ENCODE results near the gene EEFSEC. TPM values are rescaled to one million over a fixed set of nuclear protein-coding genes. Genes with fewer than 3 reads are reported as not detected.

Gene EEFSEC
- total RNA-seq, 1 donor from 2014 or later = 19.3 TPM

- DNase-seq (ENCODE audit: low spot score) = no peak
- intact Hi-C loops (cut with DNase I) = no loop called here
Observed at GRCh38 chr3:128434524-128434923, 281.2 kb downstream of the EEFSEC start.

DNA sequence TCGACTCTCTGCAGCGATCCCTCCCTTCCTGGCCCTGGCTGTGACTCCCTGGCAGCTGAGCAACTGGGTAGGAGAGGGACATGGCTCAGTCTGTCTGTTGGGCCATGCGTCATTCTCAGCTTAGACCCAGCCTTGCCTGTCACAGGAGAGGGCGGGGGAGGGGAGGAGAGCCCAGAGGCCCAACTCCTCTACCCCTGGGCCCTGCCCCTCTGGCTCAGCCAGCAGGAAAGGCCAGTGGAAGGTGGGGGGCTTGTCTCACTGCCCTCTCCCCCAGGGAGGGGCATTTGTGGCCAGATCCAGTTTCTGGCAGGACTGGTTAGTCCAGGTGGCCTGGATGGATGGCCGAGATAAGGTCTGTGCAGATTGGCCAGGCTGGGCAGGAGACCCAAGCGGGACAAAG is 281.8 kb downstream of the EEFSEC start:
- DNase-seq (ENCODE audit: low spot score) = no peak

GRCh38 chr3:128435561-128435960 is 282.3 kb downstream of the EEFSEC start:
- intact Hi-C loops (cut with DNase I) = no loop called here
- DNase-seq (ENCODE audit: low spot score) = no peak

More for the DNA sequence above, 281.8 kb downstream of the EEFSEC start:
- intact Hi-C loops (cut with DNase I) = no loop called here

DNA sequence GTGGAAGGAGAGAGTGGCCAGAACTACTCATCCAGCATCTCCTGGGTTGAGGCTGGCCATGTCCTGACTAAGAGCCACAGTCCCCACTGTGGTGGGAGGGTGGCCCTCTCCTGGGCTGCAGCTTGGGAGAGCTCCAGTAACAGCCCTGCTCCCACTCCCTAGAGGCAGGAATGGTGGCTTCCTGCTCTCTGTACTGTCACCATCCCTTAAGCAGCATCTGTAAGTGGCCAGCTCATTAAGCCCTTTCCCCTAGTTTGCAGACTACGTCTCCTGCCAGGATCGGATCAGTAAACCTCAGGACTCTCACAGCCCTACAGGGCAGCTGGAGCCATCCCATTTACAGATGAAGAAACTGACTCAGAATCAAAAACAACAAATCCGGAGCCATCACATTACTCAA is 282.9 kb downstream of the EEFSEC start:
- intact Hi-C loops (cut with DNase I) = no loop called here
- no peak for DNase-seq (ENCODE audit: low spot score)

- intact Hi-C loops (cut with DNase I) = no loop called here
Observed at GRCh38 chr3:128438488-128439072, 285.3 kb downstream of the EEFSEC start.

DNA sequence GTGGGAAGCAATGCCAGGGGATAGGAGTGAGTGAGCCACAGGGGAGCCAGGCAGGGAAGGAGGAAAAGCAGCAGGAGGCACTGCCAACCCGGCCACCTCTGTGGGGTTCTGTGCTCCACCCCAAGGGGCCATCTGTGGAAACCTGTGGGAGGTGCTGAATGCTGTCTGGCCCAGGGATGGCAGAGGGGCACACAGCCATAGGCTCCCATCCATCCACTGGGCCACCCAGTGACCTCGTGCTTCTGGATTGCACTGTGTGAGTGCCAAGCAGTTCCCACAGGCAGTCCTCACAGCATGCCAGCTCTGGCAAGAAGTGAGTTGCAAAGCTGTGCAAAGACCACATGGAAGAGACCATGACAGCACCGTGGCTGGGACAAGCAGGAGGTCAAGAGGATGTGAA is 285.9 kb downstream of the EEFSEC start:
- no peak for DNase-seq (ENCODE audit: low spot score)
- intact Hi-C loops (cut with DNase I) = no loop called here

More at GRCh38 chr3:128438488-128439072, 285.3 kb downstream of the EEFSEC start:
- DNase-seq (ENCODE audit: low spot score) = no peak

DNA sequence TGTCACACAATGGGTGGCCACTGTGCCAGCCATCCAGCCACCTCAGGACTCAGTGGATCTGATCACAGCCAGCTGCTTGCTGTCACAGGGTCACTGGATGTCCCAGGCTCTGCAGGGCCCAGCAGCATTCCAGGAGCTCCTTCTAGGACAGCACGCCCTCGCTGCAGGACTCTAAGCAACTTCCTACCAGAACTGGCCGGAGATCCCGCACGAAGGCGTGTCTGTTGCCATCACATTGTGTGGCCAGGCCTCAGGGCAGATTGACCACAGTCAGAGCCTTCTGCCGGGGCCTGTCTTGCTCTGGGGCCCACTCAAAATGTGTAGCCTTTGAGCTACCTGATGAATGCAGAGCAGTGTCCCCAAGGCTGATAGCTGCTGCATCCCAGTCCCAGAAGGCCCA is 288.8 kb downstream of the EEFSEC start:
- intact Hi-C loops (cut with DNase I) = no loop called here
- DNase-seq (ENCODE audit: low spot score) = no peak

DNA sequence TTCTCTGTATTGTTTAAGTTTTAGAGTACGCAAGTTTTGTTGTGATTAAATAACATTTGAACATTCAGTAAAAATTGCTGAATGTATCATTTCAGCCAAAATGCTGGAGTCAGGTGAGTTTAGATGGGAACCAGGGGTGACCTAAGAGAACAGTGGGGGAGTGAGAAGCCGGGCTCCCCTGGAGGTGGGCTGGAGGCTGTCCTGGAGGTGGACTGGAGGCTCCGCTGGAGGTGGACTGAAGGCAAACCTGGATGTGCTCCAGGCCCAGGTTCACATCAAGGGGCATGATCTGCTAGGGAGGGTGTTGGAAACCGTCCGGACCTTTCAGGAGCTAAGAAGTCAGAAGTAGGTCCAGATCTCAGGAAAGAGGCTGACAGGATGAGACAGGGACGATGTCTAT is 289.7 kb downstream of the EEFSEC start:
- DNase-seq (ENCODE audit: low spot score) = no peak
- intact Hi-C loops (cut with DNase I) = no loop called here

GRCh38 chr3:128443771-128444170 is 290.5 kb downstream of the EEFSEC start:
- intact Hi-C loops (cut with DNase I) = no loop called here

GRCh38 chr3:128445357-128445756 is 292.1 kb downstream of the EEFSEC start:
- no peak for DNase-seq (ENCODE audit: low spot score)

More at GRCh38 chr3:128443771-128444170, 290.5 kb downstream of the EEFSEC start:
- DNase-seq (ENCODE audit: low spot score) = no peak

DNA sequence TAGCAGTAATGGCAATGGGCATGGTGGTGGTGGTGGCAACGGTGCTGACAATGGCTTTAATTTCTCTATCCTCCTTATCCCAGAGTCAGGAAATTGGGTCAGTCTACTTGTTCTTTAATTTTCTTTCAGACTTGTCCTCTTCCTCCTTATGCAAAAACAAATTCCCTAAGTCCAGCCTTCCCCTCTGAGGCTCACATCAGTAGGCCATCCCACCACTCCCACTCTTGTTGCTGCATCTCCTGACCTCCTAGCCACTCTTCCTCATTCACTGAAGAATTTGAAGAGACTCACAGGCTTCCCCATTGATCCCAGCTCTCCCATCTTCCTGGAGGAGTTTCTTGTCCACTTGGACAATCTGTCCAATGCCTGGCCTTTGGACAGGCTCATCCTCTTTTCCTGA is 293.5 kb downstream of the EEFSEC start:
- intact Hi-C loops (cut with DNase I) = no loop called here
- no peak for DNase-seq (ENCODE audit: low spot score)

More at GRCh38 chr3:128445357-128445756, 292.1 kb downstream of the EEFSEC start:
- intact Hi-C loops (cut with DNase I) = no loop called here

DNA sequence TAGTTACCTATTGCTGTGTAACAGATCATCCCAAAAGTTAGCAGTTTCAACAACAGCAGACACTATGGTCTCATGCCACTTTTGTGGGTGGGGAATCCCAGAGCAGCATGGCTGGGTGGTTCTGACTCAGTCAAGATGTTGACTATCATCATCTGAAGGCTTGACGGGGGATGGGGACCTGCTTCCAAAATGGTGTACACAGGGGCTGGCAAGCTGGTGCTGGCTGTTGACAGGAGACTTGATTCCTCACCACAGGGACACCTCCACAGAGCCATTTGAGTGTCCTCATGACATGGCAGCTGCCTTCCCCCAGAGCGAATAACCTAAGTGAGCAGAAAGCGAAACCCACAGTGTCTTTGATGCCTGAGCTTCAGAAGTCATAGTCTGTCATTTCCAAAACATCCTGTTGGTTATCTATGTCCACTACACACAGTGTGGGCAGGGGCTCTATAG is 294.3 kb downstream of the EEFSEC start:
- intact Hi-C loops (cut with DNase I) = no loop called here

GRCh38 chr3:128448491-128448890 is 295.2 kb downstream of the EEFSEC start:
- intact Hi-C loops (cut with DNase I) = no loop called here

More for the DNA sequence above, 294.3 kb downstream of the EEFSEC start:
- no peak for DNase-seq (ENCODE audit: low spot score)

GRCh38 chr3:128449111-128449638 is 295.9 kb downstream of the EEFSEC start:
- intact Hi-C loops (cut with DNase I) = no loop called here
- DNase-seq (ENCODE audit: low spot score) = no peak

More at GRCh38 chr3:128448491-128448890, 295.2 kb downstream of the EEFSEC start:
- no peak for DNase-seq (ENCODE audit: low spot score)

DNA sequence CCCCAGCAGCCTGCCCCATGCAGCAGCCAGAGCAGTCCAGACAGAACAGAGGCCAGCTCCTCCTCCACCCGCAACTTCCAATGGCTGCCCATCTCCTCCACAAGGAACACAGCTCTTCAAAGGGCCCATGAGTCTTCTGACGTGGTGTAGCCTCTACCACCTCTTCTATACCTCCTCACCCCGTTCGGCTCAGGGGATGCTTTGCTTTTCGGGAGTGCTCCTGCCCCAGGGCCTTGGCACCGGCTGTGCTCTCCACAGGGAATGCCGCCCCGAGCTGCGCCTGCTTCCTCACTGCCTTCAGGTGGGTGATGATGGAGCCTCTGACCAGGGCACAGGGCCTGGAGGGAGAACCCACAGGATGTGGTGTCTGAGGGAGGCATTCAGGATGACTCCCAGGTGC is 298.8 kb downstream of the EEFSEC start:
- intact Hi-C loops (cut with DNase I) = no loop called here
- DNase-seq (ENCODE audit: low spot score) = no peak

- no peak for DNase-seq (ENCODE audit: low spot score)
- intact Hi-C loops (cut with DNase I) = no loop called here
Observed at GRCh38 chr3:128452678-128453275, 299.5 kb downstream of the EEFSEC start.

DNA sequence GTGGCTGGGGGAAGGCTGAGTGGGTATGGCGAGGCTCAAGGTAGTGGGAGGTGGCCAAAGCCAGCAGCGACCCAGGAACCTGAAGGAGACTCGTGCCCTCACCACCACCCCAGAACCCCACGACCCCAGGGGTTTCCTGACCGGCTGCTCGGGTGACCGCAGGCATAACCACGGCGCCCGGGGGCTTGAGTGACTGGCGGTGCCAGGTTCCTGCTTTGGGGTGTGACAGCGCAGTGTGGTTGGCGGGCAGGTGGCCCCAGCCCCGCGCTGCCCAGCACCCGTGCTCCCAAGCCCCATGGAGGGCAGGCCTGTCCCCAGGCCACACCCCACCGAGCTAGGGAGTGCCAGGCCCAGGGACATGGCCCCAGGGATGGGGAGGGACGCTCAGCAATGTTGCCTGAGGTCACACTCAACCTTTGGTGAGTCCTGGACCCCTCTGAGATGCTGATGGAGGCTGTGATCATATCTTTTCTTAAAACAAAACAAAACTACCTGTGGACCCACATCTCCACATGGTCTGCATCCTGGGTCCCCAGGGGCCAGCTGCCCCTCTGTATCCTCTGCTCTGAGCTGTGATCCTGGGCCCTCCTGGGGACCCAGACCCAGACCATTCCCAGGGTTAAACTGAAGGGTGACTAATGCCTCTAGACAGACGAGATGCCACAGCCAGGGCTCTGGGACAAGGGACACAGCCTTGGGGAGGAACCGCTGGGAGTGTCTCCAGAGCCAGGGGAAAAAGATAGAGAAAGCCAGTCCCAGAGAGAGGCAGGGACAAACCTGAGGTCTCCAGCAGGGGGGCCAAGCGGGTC is 300.4 kb downstream of the EEFSEC start:
- no peak for DNase-seq (ENCODE audit: low spot score)
- intact Hi-C loops (cut with DNase I) = no loop called here

- intact Hi-C loops (cut with DNase I) = no loop called here
- no peak for DNase-seq (ENCODE audit: low spot score)
Observed at GRCh38 chr3:128454310-128454618, 301.0 kb downstream of the EEFSEC start.

DNA sequence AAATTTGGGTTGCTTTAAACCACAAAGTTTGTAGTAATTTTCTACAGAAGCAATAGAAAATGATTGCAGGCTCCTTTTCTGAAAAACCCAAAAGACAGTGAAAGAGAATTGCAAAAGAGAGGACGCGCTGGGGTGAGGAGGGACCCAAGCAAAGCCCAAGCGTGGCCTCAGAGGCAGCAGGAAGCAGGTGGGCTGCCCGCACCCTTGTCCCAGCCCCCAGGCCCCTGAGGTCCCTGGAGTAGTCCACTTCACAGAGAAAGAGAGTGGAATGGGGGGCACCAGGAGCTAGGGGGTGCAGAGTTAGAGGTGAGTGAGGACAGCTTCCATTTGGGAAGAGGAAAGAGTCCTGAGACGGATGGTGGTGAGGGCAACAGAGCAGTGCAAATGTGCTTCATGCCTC is 301.8 kb downstream of the EEFSEC start:
- DNase-seq (ENCODE audit: low spot score) = no peak
- intact Hi-C loops (cut with DNase I) = no loop called here

Measured in cardiac septum (tissue), 1 donor.